Measurements from ENCODE around the gene CMSS1. TPM values are rescaled to one million over a fixed set of nuclear protein-coding genes. Genes with fewer than 3 reads are reported as not detected.

CMSS1 gene
- total and polyA plus RNA-seq, 2 donors (not counting 1 experiment from before 2014, with no cell fraction given) = 7.3 to 22.8 TPM

DNA sequence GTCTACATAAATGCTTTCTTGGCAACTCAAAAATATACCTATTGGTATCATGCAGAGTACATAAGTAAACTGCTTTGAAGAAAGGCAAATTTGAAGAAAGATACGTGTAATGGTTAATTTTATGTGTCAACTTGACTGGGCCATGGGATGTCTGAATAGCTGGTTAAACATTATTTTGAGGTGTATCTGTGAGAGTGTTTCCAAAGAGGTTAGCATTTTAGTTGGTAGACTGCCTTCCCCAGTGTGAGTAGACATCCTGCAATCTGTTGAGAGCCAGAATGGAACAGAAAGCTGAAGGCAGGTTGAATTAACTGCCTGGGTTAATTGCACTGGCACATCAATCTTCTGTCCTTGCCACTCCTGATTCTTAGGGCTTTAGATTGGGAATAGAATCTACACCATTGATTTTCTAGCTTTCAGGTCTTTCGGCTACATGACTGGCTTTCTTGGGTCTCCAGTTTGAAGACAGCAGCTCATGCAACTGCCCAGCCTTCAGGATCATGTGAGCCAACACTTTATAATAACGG, 98.3 kb downstream of the CMSS1 start:
- Histone ChIP-seq H3K27me3 (replicated peaks in 1 of 4; ENCODE audit: control extremely low read depth in 1 of 4, control insufficient read depth in 3 of 4, insufficient read depth in 4 of 4, low read length in 3 of 4) (no peaks in the 10 kb centered on the region), H3K4me2 (replicated peaks; ENCODE audit: low read depth, low read length, poor library complexity, severe bottlenecking) (no peak overlapping the region), H3K4me3 (ENCODE audit: control extremely low read depth in 1 of 5, extremely low read depth in 1 of 5, insufficient read depth in 1 of 5, low read depth in 2 of 5, low read length in 4 of 5) (no peak overlapping the region), H3K36me3 (replicated peaks in 1 of 2; ENCODE audit: control extremely low read depth in 1 of 2, control insufficient read depth in 1 of 2, extremely low read depth in 1 of 2, insufficient read depth in 2 of 2, low read length in 1 of 2) (no peaks in the 10 kb centered on the region), H3K27ac (ENCODE audit: low read length in 2 of 2) (no peak overlapping the region), H4K20me1 (ENCODE audit: control insufficient read depth, insufficient read depth, low read length, poor library complexity, severe bottlenecking) (no peaks in the 10 kb centered on the region), H3K4me1 (ENCODE audit: control insufficient read depth in 2 of 2, insufficient read depth in 2 of 2, low read length in 2 of 2) (peaks cover 2 to 3% of the 10 kb centered on the region in 2 donors), H2AFZ (ENCODE audit: insufficient read depth, low read depth, low read length, poor library complexity, severe bottlenecking) (no peak overlapping the region), H3K9me3 (ENCODE audit: control extremely low read depth in 1 of 3, control insufficient read depth in 2 of 3, insufficient read depth in 1 of 3, low read length in 2 of 3) (no peaks in the 10 kb centered on the region), H3K79me2 (ENCODE audit: control insufficient read depth, insufficient read depth, low read length) (no peaks in the 10 kb centered on the region), H3K9ac (ENCODE audit: low read length) (no peak overlapping the region)
- Mint-ChIP-seq H3K9me3 (ENCODE audit: insufficient read depth) (peaks cover 3% of the 10 kb centered on the region), H3K4me1 (peaks cover 9% of the 10 kb centered on the region), H3K4me3 (no peak overlapping the region), H3K27me3 (no peaks in the 10 kb centered on the region), H3K27ac (no peak overlapping the region)
- ChIA-PET POLR2A (no interaction called here), CTCF (no interaction called here)
- intact Hi-C loops (cut with micrococcal nuclease) = no loop called here
- no peak for DNase-seq
- ATAC-seq (ENCODE audit: low read depth) = no peak
- 100% methylated on average over 2 of the region's 3 CpGs for WGBS (ENCODE audit: insufficient coverage)
- TF ChIP-seq, protein P1, sequence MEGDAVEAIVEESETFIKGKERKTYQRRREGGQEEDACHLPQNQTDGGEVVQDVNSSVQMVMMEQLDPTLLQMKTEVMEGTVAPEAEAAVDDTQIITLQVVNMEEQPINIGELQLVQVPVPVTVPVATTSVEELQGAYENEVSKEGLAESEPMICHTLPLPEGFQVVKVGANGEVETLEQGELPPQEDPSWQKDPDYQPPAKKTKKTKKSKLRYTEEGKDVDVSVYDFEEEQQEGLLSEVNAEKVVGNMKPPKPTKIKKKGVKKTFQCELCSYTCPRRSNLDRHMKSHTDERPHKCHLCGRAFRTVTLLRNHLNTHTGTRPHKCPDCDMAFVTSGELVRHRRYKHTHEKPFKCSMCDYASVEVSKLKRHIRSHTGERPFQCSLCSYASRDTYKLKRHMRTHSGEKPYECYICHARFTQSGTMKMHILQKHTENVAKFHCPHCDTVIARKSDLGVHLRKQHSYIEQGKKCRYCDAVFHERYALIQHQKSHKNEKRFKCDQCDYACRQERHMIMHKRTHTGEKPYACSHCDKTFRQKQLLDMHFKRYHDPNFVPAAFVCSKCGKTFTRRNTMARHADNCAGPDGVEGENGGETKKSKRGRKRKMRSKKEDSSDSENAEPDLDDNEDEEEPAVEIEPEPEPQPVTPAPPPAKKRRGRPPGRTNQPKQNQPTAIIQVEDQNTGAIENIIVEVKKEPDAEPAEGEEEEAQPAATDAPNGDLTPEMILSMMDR (IDR thresholded peaks at IDR 0.05) = no peak
- TF ChIP-seq EZH2 (IDR thresholded peaks at IDR 0.05; ENCODE audit: borderline replicate concordance, insufficient read depth, low read depth, low read length, poor library complexity, severe bottlenecking) = no peak

DNA sequence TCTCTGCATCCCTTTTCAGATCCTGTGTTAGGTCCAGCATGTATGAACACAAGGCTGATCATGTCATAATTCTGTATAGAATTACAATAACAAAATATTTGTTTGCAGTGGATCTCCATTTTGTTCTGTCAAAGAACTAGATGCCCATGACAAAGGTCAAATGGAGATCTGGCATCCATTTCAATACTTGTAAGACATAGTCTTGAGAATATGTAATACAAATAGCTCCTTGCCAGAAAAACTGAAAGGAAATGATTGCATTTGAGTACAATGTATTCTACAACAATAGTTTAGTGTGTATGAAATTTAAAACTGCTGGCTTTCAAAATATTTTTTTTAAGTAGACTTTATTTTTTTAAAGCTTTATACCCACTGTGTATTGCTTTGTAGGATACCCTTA, 101.1 kb downstream of the CMSS1 start:
- Histone ChIP-seq H4K20me1 (ENCODE audit: control insufficient read depth, insufficient read depth, low read length, poor library complexity, severe bottlenecking) (no peaks in the 10 kb centered on the region), H3K9me3 (ENCODE audit: control extremely low read depth in 1 of 3, control insufficient read depth in 2 of 3, insufficient read depth in 1 of 3, low read length in 2 of 3) (no peaks in the 10 kb centered on the region), H3K79me2 (ENCODE audit: control insufficient read depth, insufficient read depth, low read length) (no peaks in the 10 kb centered on the region), H3K36me3 (replicated peaks in 1 of 2; ENCODE audit: control extremely low read depth in 1 of 2, control insufficient read depth in 1 of 2, extremely low read depth in 1 of 2, insufficient read depth in 2 of 2, low read length in 1 of 2) (no peaks in the 10 kb centered on the region), H3K4me1 (ENCODE audit: control insufficient read depth in 2 of 2, insufficient read depth in 2 of 2, low read length in 2 of 2) (peaks cover 4 to 7% of the 10 kb centered on the region in 2 donors), H2AFZ (ENCODE audit: insufficient read depth, low read depth, low read length, poor library complexity, severe bottlenecking) (no peak overlapping the region), H3K27ac (ENCODE audit: low read length in 2 of 2) (no peak overlapping the region), H3K4me3 (ENCODE audit: control extremely low read depth in 1 of 5, extremely low read depth in 1 of 5, insufficient read depth in 1 of 5, low read depth in 2 of 5, low read length in 4 of 5) (no peak overlapping the region), H3K9ac (ENCODE audit: low read length) (no peak overlapping the region), H3K4me2 (replicated peaks; ENCODE audit: low read depth, low read length, poor library complexity, severe bottlenecking) (no peak overlapping the region), H3K27me3 (replicated peaks in 1 of 4; ENCODE audit: control extremely low read depth in 1 of 4, control insufficient read depth in 3 of 4, insufficient read depth in 4 of 4, low read length in 3 of 4) (no peaks in the 10 kb centered on the region)
- Mint-ChIP-seq H3K4me1 (peaks cover 13% of the 10 kb centered on the region), H3K27me3 (no peaks in the 10 kb centered on the region), H3K4me3 (no peak overlapping the region), H3K27ac (no peak overlapping the region), H3K9me3 (ENCODE audit: insufficient read depth) (no peaks in the 10 kb centered on the region)
- ATAC-seq (ENCODE audit: low read depth) (no peak), DNase-seq (no peak)
- TF ChIP-seq EZH2 (IDR thresholded peaks at IDR 0.05; ENCODE audit: borderline replicate concordance, insufficient read depth, low read depth, low read length, poor library complexity, severe bottlenecking) = no peak
- TF ChIP-seq, protein P1 (IDR thresholded peaks at IDR 0.05) = no peak
- ChIA-PET POLR2A (no interaction called here), CTCF (no interaction called here)
- intact Hi-C loops (cut with micrococcal nuclease) = no loop called here

Data from B cell (primary cell).